HCT116 (cell line): ENCODE results near the gene C19orf38.

ENCODE experiments used
- EZH2 ChIP-seq: fragments of 200-600 bp; sonication (generic); IDR thresholded peaks from 2 replicates; pipeline ENCODE4 v1.6.1; 2017; ENCODE audit warnings: antibody characterized with exemption, mixed run types
- POLR2A ChIP-seq: IDR thresholded peaks from 2 replicates; pipeline ENCODE4 v1.7.0; 2011; ENCODE audit warnings: borderline replicate concordance; ENCODE audit not compliant: insufficient read depth, insufficient read length; ENCODE audit errors: extremely low read depth
- POLR2AphosphoS5 ChIP-seq: IDR thresholded peaks from 2 replicates; pipeline ENCODE4 v1.6.1; 2011; ENCODE audit warnings: mild to moderate bottlenecking, low read depth, low read length, moderate library complexity
- ZFX ChIP-seq: fragments of 450-650 bp; IDR thresholded peaks from 2 replicates; pipeline ENCODE4 v1.6.1; 2017
- TF ChIP-seq, protein P1 (sequence below), 3 experiments: fragments of 200-600 bp in 1 of 3; sonication (generic) in 1 of 3; IDR thresholded peaks in 2 of 3; conservative IDR thresholded peaks in 1 of 3; 2 replicates each; pipeline ENCODE4 v1.5.1; 2012 to 2017; ENCODE audit warnings: low read depth in 2 of 3, low read length in 2 of 3, antibody characterized with exemption in 1 of 3, borderline replicate concordance in 1 of 3, control low read depth in 1 of 3, mild to moderate bottlenecking in 1 of 3, mixed read lengths in 1 of 3, mixed run types in 1 of 3, moderate library complexity in 1 of 3; ENCODE audit not compliant: insufficient read depth in 1 of 3

DNA sequence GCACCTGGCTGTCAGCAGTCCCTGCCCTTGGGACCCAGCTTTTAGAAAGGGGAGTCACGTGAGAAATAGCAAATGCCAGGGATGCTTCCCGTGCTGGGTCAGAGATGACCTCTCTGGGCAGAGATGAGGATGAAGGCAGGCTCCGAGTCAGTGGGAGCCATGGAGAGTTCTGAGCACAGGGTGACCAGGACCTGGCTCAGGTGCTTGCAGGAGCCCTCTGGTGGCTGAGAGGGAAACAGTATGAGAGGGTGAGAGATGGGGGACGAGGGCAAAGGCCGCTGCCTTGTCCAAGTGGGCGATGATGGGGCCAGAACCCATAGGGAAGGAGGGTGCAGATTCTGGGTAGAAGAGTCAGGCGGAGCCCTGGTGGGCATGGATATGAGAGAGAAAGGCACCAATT lies 28.0 kb upstream of the C19orf38 start:
- TF ChIP-seq, protein P1, sequence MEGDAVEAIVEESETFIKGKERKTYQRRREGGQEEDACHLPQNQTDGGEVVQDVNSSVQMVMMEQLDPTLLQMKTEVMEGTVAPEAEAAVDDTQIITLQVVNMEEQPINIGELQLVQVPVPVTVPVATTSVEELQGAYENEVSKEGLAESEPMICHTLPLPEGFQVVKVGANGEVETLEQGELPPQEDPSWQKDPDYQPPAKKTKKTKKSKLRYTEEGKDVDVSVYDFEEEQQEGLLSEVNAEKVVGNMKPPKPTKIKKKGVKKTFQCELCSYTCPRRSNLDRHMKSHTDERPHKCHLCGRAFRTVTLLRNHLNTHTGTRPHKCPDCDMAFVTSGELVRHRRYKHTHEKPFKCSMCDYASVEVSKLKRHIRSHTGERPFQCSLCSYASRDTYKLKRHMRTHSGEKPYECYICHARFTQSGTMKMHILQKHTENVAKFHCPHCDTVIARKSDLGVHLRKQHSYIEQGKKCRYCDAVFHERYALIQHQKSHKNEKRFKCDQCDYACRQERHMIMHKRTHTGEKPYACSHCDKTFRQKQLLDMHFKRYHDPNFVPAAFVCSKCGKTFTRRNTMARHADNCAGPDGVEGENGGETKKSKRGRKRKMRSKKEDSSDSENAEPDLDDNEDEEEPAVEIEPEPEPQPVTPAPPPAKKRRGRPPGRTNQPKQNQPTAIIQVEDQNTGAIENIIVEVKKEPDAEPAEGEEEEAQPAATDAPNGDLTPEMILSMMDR (IDR thresholded peaks at IDR 0.05 in 2 of 3, conservative IDR thresholded peaks at IDR 0.05 in 1 of 3; ENCODE audit: borderline replicate concordance in 1 of 3, insufficient read depth in 1 of 3, low read depth in 2 of 3, low read length in 2 of 3), result peak; percentile 28 to 55 (median 42); a peak in 4 of 6 replicates
- no peak for TF ChIP-seq ZFX
- TF ChIP-seq EZH2, result no peak
- TF ChIP-seq POLR2A, result no peak
- TF ChIP-seq POLR2AphosphoS5, result no peak
